IMR-90 (cell line): ENCODE data around the gene OGFR. TPM values are rescaled to one million over a fixed set of nuclear protein-coding genes. Genes with fewer than 3 reads are reported as not detected.

ENCODE experiments used
- ATAC-seq: fragments of 200-7000 bp; cut with Tn5 transposase; 2 replicates; pipeline ENCODE4 v1.9.1; 2020; ENCODE audit warnings: low read depth, mild to moderate bottlenecking, moderate library complexity
- BruUV-seq: library from RNA; stranded (reverse); fragments of 400-500 nt; replicated peaks from 2 replicates; lab custom pipeline; 2021; lab: Mats Ljungman, UMichigan
- CTCF ChIA-PET: fragments of 300-600 bp; formaldehyde crosslinking; extraction: SDS; loops from one replicate; lab custom pipeline; 2021; ENCODE audit warnings: antibody characterized with exemption; lab: Yijun Ruan, JAX
- POLR2A ChIA-PET: fragments of 300-600 bp; sonication (Branson Sonifier 250); formaldehyde crosslinking; loops from one replicate; lab custom pipeline; 2022; ENCODE audit warnings: antibody characterized with exemption; ENCODE audit not compliant: unreplicated experiment; lab: Charles Lee
- DNase-seq: peaks from one replicate; pipeline ENCODE4 v3.0.0; 2013
- H2AFZ ChIP-seq: replicated peaks from 2 replicates; pipeline ENCODE3; 2013; ENCODE audit warnings: low read length, mild to moderate bottlenecking; ENCODE audit not compliant: poor library complexity
- H2AK5ac ChIP-seq: 2 replicates; pipeline ENCODE4 v1.6.1; 2013; ENCODE audit warnings: low read depth, low read length, inconsistent platforms
- H2AK9ac ChIP-seq: replicated peaks from 2 replicates; pipeline ENCODE3; 2013; ENCODE audit warnings: mild to moderate bottlenecking, low read depth, low read length, moderate library complexity; ENCODE audit not compliant: poor library complexity
- H2BK120ac ChIP-seq: 2 replicates; pipeline ENCODE4 v1.6.1; 2013; ENCODE audit warnings: low read depth, low read length, inconsistent platforms
- H2BK15ac ChIP-seq: 3 replicates; pipeline ENCODE4 v1.6.1; 2013; ENCODE audit warnings: low read depth, low read length, inconsistent platforms
- H2BK20ac ChIP-seq: 2 replicates; pipeline ENCODE4 v1.6.1; 2013; ENCODE audit warnings: low read depth, mild to moderate bottlenecking, inconsistent platforms, low read length, moderate library complexity
- H2BK5ac ChIP-seq: 2 replicates; pipeline ENCODE4 v1.6.1; 2013; ENCODE audit warnings: mild to moderate bottlenecking, low read depth, low read length, inconsistent platforms; ENCODE audit not compliant: poor library complexity, severe bottlenecking
- H3K14ac ChIP-seq: replicated peaks from 2 replicates; pipeline ENCODE4 v1.6.1; 2013; ENCODE audit warnings: low read depth, low read length, inconsistent platforms
- H3K18ac ChIP-seq: 2 replicates; pipeline ENCODE4 v1.6.1; 2013; ENCODE audit warnings: low read depth, low read length, control low read depth
- H3K23ac ChIP-seq: 2 replicates; pipeline ENCODE4 v1.6.1; 2013; ENCODE audit warnings: low read depth, low read length, inconsistent platforms
- H3K27ac ChIP-seq: 2 replicates; pipeline ENCODE4 v1.5.1; 2013; ENCODE audit warnings: mild to moderate bottlenecking, control low read depth, low read length; ENCODE audit not compliant: insufficient read depth
- H3K27me3 ChIP-seq: 2 replicates; pipeline ENCODE4 v1.6.1; 2013; ENCODE audit warnings: low read length; ENCODE audit not compliant: control insufficient read depth, insufficient read depth
- H3K36me3 ChIP-seq: 2 replicates; pipeline ENCODE4 v1.6.1; 2013; ENCODE audit warnings: low read length, mixed read lengths; ENCODE audit not compliant: control insufficient read depth, insufficient read depth
- H3K4ac ChIP-seq: 2 replicates; pipeline ENCODE4 v1.6.1; 2013; ENCODE audit warnings: low read depth, low read length, inconsistent platforms
- H3K4me1 ChIP-seq: 2 replicates; pipeline ENCODE4 v1.6.1; 2013; ENCODE audit warnings: low read length, mixed read lengths; ENCODE audit not compliant: control insufficient read depth, insufficient read depth
- H3K4me2 ChIP-seq: 2 replicates; pipeline ENCODE4 v1.6.1; 2013; ENCODE audit warnings: low read depth, mild to moderate bottlenecking, control low read depth, low read length, moderate library complexity
- H3K4me3 ChIP-seq: 2 replicates; pipeline ENCODE4 v1.5.1; 2013; ENCODE audit warnings: low read depth, mild to moderate bottlenecking, control low read depth, low read length, moderate library complexity; ENCODE audit not compliant: insufficient read depth
- H3K56ac ChIP-seq: 2 replicates; pipeline ENCODE4 v1.6.1; 2013; ENCODE audit warnings: low read length, inconsistent platforms; ENCODE audit not compliant: insufficient read depth; ENCODE audit errors: extremely low read depth
- H3K79me1 ChIP-seq, 2 experiments: 2 replicates each; pipeline ENCODE4 v1.6.1; 2013; ENCODE audit warnings: low read length in 2 of 2, inconsistent platforms in 1 of 2, low read depth in 1 of 2
- H3K9ac ChIP-seq: 2 replicates; pipeline ENCODE4 v1.6.1; 2013; ENCODE audit warnings: low read depth, low read length, control low read depth
- H3K9me1 ChIP-seq: 2 replicates; pipeline ENCODE4 v1.6.1; 2013; ENCODE audit warnings: low read length, inconsistent platforms; ENCODE audit not compliant: insufficient read depth
- H3K9me3 ChIP-seq: 2 replicates; pipeline ENCODE4 v1.6.1; 2013; ENCODE audit warnings: low read length; ENCODE audit not compliant: control insufficient read depth, insufficient read depth
- H4K20me1 ChIP-seq: 2 replicates; pipeline ENCODE4 v1.6.1; 2013; ENCODE audit warnings: low read length, inconsistent platforms; ENCODE audit not compliant: insufficient read depth
- H4K5ac ChIP-seq: 2 replicates; pipeline ENCODE4 v1.6.1; 2013; ENCODE audit warnings: mild to moderate bottlenecking, low read depth, low read length, control low read depth
- H4K8ac ChIP-seq, 2 experiments: 2 replicates each; pipeline ENCODE4 v1.6.1; 2013; ENCODE audit warnings: low read depth in 2 of 2, low read length in 2 of 2, control low read depth in 1 of 2, inconsistent platforms in 1 of 2
- H4K91ac ChIP-seq: 2 replicates; pipeline ENCODE4 v1.6.1; 2013; ENCODE audit warnings: low read depth, low read length, inconsistent platforms; ENCODE audit not compliant: insufficient read depth
- CHD1 ChIP-seq: IDR thresholded peaks from 2 replicates; pipeline ENCODE4 v1.6.1; 2012; ENCODE audit warnings: low read depth, low read length, improper control_type of control experiment
- FOS ChIP-seq: fragments of 150-350 bp; IDR thresholded peaks from 2 replicates; pipeline ENCODE4 v1.6.1; 2016; ENCODE audit warnings: low read depth, low read length
- MAFK ChIP-seq: IDR thresholded peaks from 2 replicates; pipeline ENCODE4 v1.6.1; 2012; ENCODE audit warnings: low read depth, low read length, improper control_type of control experiment
- MXI1 ChIP-seq: IDR thresholded peaks from 2 replicates; pipeline ENCODE4 v1.6.1; 2012; ENCODE audit warnings: low read depth, mild to moderate bottlenecking, low read length, moderate library complexity, borderline replicate concordance
- POLR2A ChIP-seq: IDR thresholded peaks from 2 replicates; pipeline ENCODE4 v1.6.1; 2012; ENCODE audit warnings: mild to moderate bottlenecking, low read depth, low read length
- WGBS, 2 experiments: methylation state at CpG; one replicate each; pipeline versions ENCODE4 v1.1.5 to v1.1.7; 2013; ENCODE audit warnings: missing lambda C conversion rate in 2 of 2; ENCODE audit not compliant: insufficient read length in 1 of 2; ENCODE audit errors: extremely low coverage in 2 of 2; 5-methylcytosine and 5-hydroxymethylcytosine counted together
- dilution Hi-C: fragments of 300-500 bp; cut with HindIII; formaldehyde crosslinking; loops from one replicate; pipeline ENCODE4 v1.14.3; 2018; ENCODE audit warnings: low sequenced_read_pairs; ENCODE audit not compliant: unreplicated experiment
- in situ Hi-C: fragments of 300-500 bp; cut with MboI; formaldehyde crosslinking; loops from 3 replicates; pipeline ENCODE4 v1.14.3; 2019; ENCODE audit warnings: low sequenced_read_pairs, inconsistent platforms, mixed read lengths
- intact Hi-C: fragments of 100-400 bp; cut with micrococcal nuclease; formaldehyde crosslinking; loops from 2 replicates; pipeline ENCODE4 v1.10.0; 2022
- polyA plus RNA-seq, 3 experiments: library from polyadenylated mRNA; depleted of rRNA; stranded (reverse); fragments of >200 nt; gene quantifications; 2 replicates each; pipeline ENCODE4 v1.2.3, GENCODE V29; 2012; ENCODE audit warnings: low replicate concordance in 1 of 3
- total RNA-seq: library from RNA; depleted of rRNA; stranded (reverse); fragments of >200 nt; gene quantifications from 2 replicates; pipeline ENCODE4 v1.2.3, GENCODE V29; 2012

Gene OGFR
- total and polyA plus RNA-seq, 2 of the 4 experiments (the other 2 are of a cell fraction), result 22.4 to 30.1 TPM

DNA sequence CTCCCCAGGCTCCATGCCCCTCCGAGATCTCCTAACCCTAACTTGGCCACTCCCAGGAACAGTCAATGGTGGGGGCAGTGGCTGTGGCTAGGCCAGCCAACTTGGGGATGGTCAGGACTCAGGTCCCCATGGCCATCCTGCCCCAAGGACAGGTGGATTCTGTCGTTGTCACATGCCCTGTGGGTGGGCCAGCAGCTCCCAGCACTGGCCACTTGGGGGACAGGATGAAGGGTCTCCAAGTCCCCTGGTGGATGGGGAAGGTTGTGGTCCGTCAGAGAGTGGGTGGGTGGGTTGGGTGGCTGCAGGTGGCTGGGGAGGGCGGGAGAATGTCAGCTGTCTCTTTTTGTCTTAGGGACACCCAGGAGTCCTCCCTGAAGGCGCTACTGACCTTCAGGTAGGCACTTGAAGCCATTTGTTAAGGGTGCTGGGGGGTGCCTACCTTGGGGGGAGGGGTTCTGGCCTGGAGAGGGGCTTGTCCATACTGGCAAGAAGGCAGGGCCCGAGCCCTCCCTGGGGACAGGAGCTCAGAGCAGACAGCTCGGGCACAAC lies 17.7 kb downstream of the OGFR start:
- Histone ChIP-seq H2BK15ac (no peak overlapping the region), H2AK9ac (no peak overlapping the region), H3K23ac (no peak overlapping the region), H2BK20ac (no peak overlapping the region), H3K4me2 (no peak overlapping the region), H3K27me3 (peaks cover 6% of the 10 kb centered on the region; the same call in 1 of the 2 replicates), H3K27ac (no peak overlapping the region), H3K4me3 (no peak overlapping the region), H3K14ac (no peak overlapping the region), H2BK5ac (no peak overlapping the region), H3K4me1 (peaks cover 14% of the 10 kb centered on the region), H3K56ac (no peak overlapping the region), H3K9me1 (no peaks in the 10 kb centered on the region), H2AFZ (no peak overlapping the region), H4K20me1 (no peaks in the 10 kb centered on the region), H4K91ac (no peak overlapping the region), H3K4ac (no peak overlapping the region), H2BK120ac (no peak overlapping the region), H3K9me3 (no peaks in the 10 kb centered on the region), H3K9ac (no peak overlapping the region), H2AK5ac (no peak overlapping the region), H3K79me1 (no peaks in the 10 kb centered on the region), H4K5ac (no peak overlapping the region), H4K8ac (no peak overlapping the region), H3K36me3 (no peaks in the 10 kb centered on the region), H3K18ac (no peak overlapping the region)
- BruUV-seq, result no TSS peak
- TF ChIP-seq FOS (no peak), CHD1 (no peak), MXI1 (no peak), POLR2A (no peak), MAFK (no peak)
- dilution Hi-C loops (no loop called here), in situ Hi-C loops (no loop called here), intact Hi-C loops (no loop called here)
- ATAC-seq (no peak), DNase-seq (no peak)
- ChIA-PET POLR2A (no interaction called here), CTCF (no interaction called here)
- WGBS, 2 experiments, result no CpG with 5 or more reads among the region's 7 CpGs
